Activated T-cell treated with anti-CD3 and anti-CD28 coated beads, Interleukin-2, amount 50 U/mL, for 1 hour (primary cell): Measurements from ENCODE around the gene GRIA2.

Source experiments
- DNase-seq: peaks from one replicate; pipeline ENCODE4 v3.0.0-alpha.2; 2020

Gene GRIA2

GRCh38 chr4:157405070-157405469 lies 184.5 kb downstream of the GRIA2 start:
- DNase-seq = no peak
